ENCODE results near the gene HCN3. TPM values are rescaled to one million over a fixed set of nuclear protein-coding genes. Genes with fewer than 3 reads are reported as not detected.

HCN3 gene
- total and polyA plus RNA-seq, 2 of the 8 experiments (the other 6 are each of a cell fraction or from before 2014, with no cell fraction given), result 6.4 to 7.3 TPM

DNA sequence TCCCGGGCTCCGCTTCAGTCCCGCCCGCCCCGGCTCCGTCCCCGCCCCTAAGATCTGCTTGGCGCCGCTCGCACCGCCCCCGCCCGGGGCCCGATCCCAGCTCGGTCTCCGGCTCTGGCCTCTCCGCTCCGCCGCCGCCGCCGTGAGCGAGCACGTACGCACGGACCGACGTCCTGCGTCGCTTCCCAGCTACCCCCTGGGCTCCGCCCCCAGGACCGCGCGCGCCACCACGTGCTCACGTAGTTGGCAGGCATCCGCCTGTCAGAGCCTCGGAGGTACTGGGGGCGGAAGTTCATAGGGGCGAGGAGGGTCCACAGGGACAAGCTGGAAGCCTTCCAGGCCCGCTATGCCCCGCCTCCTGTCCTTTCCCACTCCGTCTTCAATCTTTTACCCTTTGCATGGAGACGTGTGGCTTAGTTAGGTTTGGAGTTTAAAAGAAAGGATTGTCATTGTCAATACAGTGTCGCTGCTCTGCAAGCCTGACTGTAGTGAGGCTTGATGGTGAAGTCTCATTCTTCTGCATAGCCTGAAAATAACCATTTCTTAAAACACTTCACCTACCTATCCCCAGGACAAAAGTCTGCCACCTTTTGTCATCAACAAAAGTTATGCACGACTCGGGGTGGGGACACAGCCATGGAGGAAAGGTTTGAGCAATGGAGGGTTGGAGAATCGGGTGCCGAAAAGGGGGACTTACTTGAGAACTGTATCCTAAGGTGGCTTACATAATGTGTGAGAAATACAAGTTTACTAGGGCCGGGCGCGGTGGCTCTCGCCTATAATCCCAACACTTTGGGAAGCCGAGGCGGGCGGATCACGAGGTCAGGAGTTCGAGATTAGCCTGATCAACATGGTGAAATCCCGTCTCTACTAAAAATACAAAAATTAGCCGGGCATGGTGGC is 3.7 kb upstream of the HCN3 start, which contains the start of gene CLK2:
Gene CLK2, minus strand, starts transcription at position 162 of the 903 bp plus-strand sequence. CDS start 2,527 bp downstream, outside the sequence.
- CTCF ChIA-PET (ENCODE audit: partially characterized antibody), result interaction anchor here (0.7 to 2.7 kb wide), 9 partner anchors 10 to 72 kb away, joined by 3 to 16 read pairs (median 7); partner anchors contain the start of genes ENTREP3 and RUSC1
- FAIRE-seq (no peak), DNase-seq (ENCODE audit: low read depth in 1 of 2, low spot score in 2 of 2) (peak; percentile 93 to 96)
- Histone ChIP-seq H3K14ac (ENCODE audit: insufficient read length) (no peak within 1 kb of the TSS), H3K27ac (ENCODE audit: low read depth, low read length) (peak within 1 kb of the TSS; percentile 78; the same call in 1 of the 2 replicates), H2BK15ac (ENCODE audit: low read length) (no peak within 1 kb of the TSS), H3K18ac (ENCODE audit: extremely low read depth, low read length) (peak within 1 kb of the TSS; percentile 72; the same call in 1 of the 2 replicates), H3K9me3 (ENCODE audit: insufficient read depth in 2 of 2, low read depth in 1 of 2, low read length in 1 of 2) (no peaks in the 10 kb centered on the region), H4K20me1 (replicated peaks in 1 of 2; ENCODE audit: control insufficient read depth in 1 of 2, insufficient read depth in 2 of 2, low read length in 2 of 2) (peaks cover 5 to 7% of the 10 kb centered on the region in 2 experiments), H3K4me3 (ENCODE audit: extremely low read depth in 1 of 4, insufficient read depth in 2 of 4, low read depth in 3 of 4, low read length in 4 of 4) (peak within 1 kb of the TSS; percentile 86 to 100 (median 90)), H3K23me2 (ENCODE audit: low read depth, low read length) (peaks cover 17% of the 10 kb centered on the region; the same call in 1 of the 2 replicates), H3K56ac (replicated peaks; ENCODE audit: insufficient read length, low read depth, low read length) (no peak within 1 kb of the TSS), H2BK20ac (ENCODE audit: low read length) (no peak within 1 kb of the TSS), H3K27me3 (replicated peaks in 1 of 4; ENCODE audit: control insufficient read depth in 3 of 4, extremely low read depth in 1 of 4, insufficient read depth in 3 of 4, low read length in 3 of 4) (peaks cover 0 to 3% (median 0%) of the 10 kb centered on the region in 4 experiments; a peak in 2 of 7 replicates), H2AK5ac (ENCODE audit: low read depth, low read length) (no peak within 1 kb of the TSS), H3K4me1 (replicated peaks in 1 of 4; ENCODE audit: control insufficient read depth in 3 of 4, insufficient read depth in 4 of 4, low read length in 3 of 4) (peaks cover 2 to 14% (median 5%) of the 10 kb centered on the region in 4 experiments; a peak in 6 of 7 replicates), H3K79me1 (ENCODE audit: low read depth, low read length) (no peaks in the 10 kb centered on the region; the same call in none of the 2 replicates), H2AFZ (ENCODE audit: low read length) (peak within 1 kb of the TSS; percentile 18), H4K8ac (ENCODE audit: extremely low read depth, insufficient read depth, low read length) (no peak within 1 kb of the TSS), H4K5ac (ENCODE audit: insufficient read length, low read depth, low read length) (peak within 1 kb of the TSS; percentile 84), H3K9ac (replicated peaks in 1 of 4; ENCODE audit: extremely low read depth in 1 of 4, low read depth in 3 of 4, low read length in 3 of 4) (peak within 1 kb of the TSS; percentile 80 to 98 (median 84)), H3K36me3 (ENCODE audit: control insufficient read depth in 2 of 4, insufficient read depth in 4 of 4, low read length in 3 of 4) (peaks cover 16 to 29% (median 23%) of the 10 kb centered on the region in 4 experiments), H3K23ac (ENCODE audit: insufficient read length) (no peak within 1 kb of the TSS), H4K91ac (replicated peaks; ENCODE audit: insufficient read length, low read length) (peak within 1 kb of the TSS; percentile 22), H3K4ac (replicated peaks; ENCODE audit: insufficient read length, low read depth, low read length) (peak within 1 kb of the TSS; percentile 30), H2BK120ac (replicated peaks; ENCODE audit: low read depth, low read length) (no peak within 1 kb of the TSS), H3K4me2 (ENCODE audit: insufficient read depth in 1 of 2, low read depth in 2 of 2, low read length in 2 of 2) (peak within 1 kb of the TSS; percentile 78 to 96), H2BK12ac (ENCODE audit: low read depth, low read length) (0 out of 2 replicates have a peak within 1 kb of the TSS, but pooled peaks have one; percentile 32), H3K79me2 (ENCODE audit: control insufficient read depth in 1 of 2, insufficient read depth in 2 of 2, low read length in 2 of 2) (peaks cover 10 to 25% of the 10 kb centered on the region in 2 experiments), H2BK5ac (ENCODE audit: low read depth, low read length) (peak within 1 kb of the TSS; percentile 62; the same call in 1 of the 2 replicates)
- POLR2A ChIA-PET (ENCODE audit: partially characterized antibody), result interaction anchor here (0.7 to 7.5 kb wide), 19 partner anchors 11 to 470 kb away, joined by 3 to 87 read pairs (median 6); partner anchors contain the start of genes ENTREP3, FDPS, KRTCAP2 and RUSC1
- WGBS, 2 experiments (ENCODE audit: extremely low coverage in 1 of 2, insufficient coverage in 1 of 2, insufficient read length in 1 of 2, insufficient replicate concordance in 2 of 2, low coverage in 1 of 2, low lambda C conversion rate in 2 of 2, missing lambda C conversion rate in 1 of 2), result 28% methylated on average over 45 of the region's 61 CpGs; no CpG with 5 or more reads in 1 of the 2 experiments
- TF ChIP-seq SIRT6 (IDR thresholded peaks at IDR 0.05; ENCODE audit: low read length) (no peak), TEAD4 (IDR thresholded peaks at IDR 0.05; ENCODE audit: low read depth, low read length) (no peak), EGR1 (IDR thresholded peaks at IDR 0.05; ENCODE audit: borderline replicate concordance, low read depth, low read length) (peak; percentile 68; the same call in 1 of the 2 replicates), EZH2 (IDR thresholded peaks at IDR 0.05; ENCODE audit: low read depth, low read length, severe bottlenecking) (no peak), GTF2F1 (IDR thresholded peaks at IDR 0.05; ENCODE audit: borderline replicate concordance, low read depth, low read length) (no peak), KDM5A (IDR thresholded peaks at IDR 0.05; ENCODE audit: low read length) (no peak), NRF1 (IDR thresholded peaks at IDR 0.05; ENCODE audit: low read depth, low read length) (no peak), RXRA (IDR thresholded peaks at IDR 0.05; ENCODE audit: insufficient read depth, low read depth, low read length) (no peak)
- TF ChIP-seq, protein P1, sequence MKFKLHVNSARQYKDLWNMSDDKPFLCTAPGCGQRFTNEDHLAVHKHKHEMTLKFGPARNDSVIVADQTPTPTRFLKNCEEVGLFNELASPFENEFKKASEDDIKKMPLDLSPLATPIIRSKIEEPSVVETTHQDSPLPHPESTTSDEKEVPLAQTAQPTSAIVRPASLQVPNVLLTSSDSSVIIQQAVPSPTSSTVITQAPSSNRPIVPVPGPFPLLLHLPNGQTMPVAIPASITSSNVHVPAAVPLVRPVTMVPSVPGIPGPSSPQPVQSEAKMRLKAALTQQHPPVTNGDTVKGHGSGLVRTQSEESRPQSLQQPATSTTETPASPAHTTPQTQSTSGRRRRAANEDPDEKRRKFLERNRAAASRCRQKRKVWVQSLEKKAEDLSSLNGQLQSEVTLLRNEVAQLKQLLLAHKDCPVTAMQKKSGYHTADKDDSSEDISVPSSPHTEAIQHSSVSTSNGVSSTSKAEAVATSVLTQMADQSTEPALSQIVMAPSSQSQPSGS (IDR thresholded peaks at IDR 0.05; ENCODE audit: low read length), result no peak

All from H1 (cell line).